GM23338 (cell line): ENCODE results near the gene ZNF26. TPM values are rescaled to one million over a fixed set of nuclear protein-coding genes. Genes with fewer than 3 reads are reported as not detected.
A peak's percentile ranks its signal among the peaks of the same experiment; 100 is the strongest.

Experiments
- ATAC-seq: fragments of 200-7000 bp; cut with Tn5 transposase; 3 replicates; pipeline ENCODE4 v1.9.1; 2020
- DNase-seq: peaks from one replicate; pipeline ENCODE4 v3.0.0-alpha.2; 2015; ENCODE audit warnings: low spot score
- H2AFZ ChIP-seq: fragments of 200-600 bp; sonication (generic); 2 replicates; pipeline ENCODE4 v1.8.0; 2016; ENCODE audit warnings: antibody characterized with exemption, mild to moderate bottlenecking, moderate library complexity
- H3F3A ChIP-seq: fragments of 200-600 bp; sonication (generic); replicated peaks from 2 replicates; pipeline ENCODE4 v1.8.0; 2017; ENCODE audit warnings: antibody characterized with exemption, mixed run types, low read depth
- H3K27ac ChIP-seq: fragments of 200-600 bp; sonication (generic); 2 replicates; pipeline ENCODE4 v1.6.1; 2016; ENCODE audit warnings: low read depth
- H3K27me3 ChIP-seq: fragments of 200-600 bp; sonication (generic); 2 replicates; pipeline ENCODE4 v1.8.0; 2016; ENCODE audit warnings: mild to moderate bottlenecking, mixed run types, moderate library complexity; ENCODE audit not compliant: insufficient read depth
- H3K36me3 ChIP-seq: fragments of 200-600 bp; sonication (generic); 2 replicates; pipeline ENCODE4 v1.8.0; 2016; ENCODE audit warnings: mild to moderate bottlenecking; ENCODE audit not compliant: insufficient read depth
- H3K4me1 ChIP-seq: fragments of 200-600 bp; sonication (generic); 2 replicates; pipeline ENCODE4 v1.8.0; 2016; ENCODE audit warnings: mild to moderate bottlenecking, moderate library complexity; ENCODE audit not compliant: insufficient read depth
- H3K4me2 ChIP-seq: fragments of 200-600 bp; sonication (generic); 2 replicates; pipeline ENCODE4 v1.7.1; 2017; ENCODE audit warnings: mixed run types
- H3K4me3 ChIP-seq: fragments of 200-600 bp; sonication (generic); 2 replicates; pipeline ENCODE4 v1.6.1; 2016; ENCODE audit warnings: mixed run types
- H3K79me2 ChIP-seq: fragments of 200-600 bp; sonication (generic); replicated peaks from 2 replicates; pipeline ENCODE4 v1.8.0; 2017; ENCODE audit warnings: mild to moderate bottlenecking; ENCODE audit not compliant: insufficient read depth
- H3K9me2 ChIP-seq: fragments of 200-600 bp; sonication (generic); 2 replicates; pipeline ENCODE4 v1.8.0; 2017; ENCODE audit not compliant: insufficient read depth
- H4K20me1 ChIP-seq: fragments of 200-600 bp; sonication (generic); replicated peaks from 2 replicates; pipeline ENCODE4 v1.8.0; 2017; ENCODE audit warnings: mild to moderate bottlenecking; ENCODE audit not compliant: insufficient read depth
- H3K27ac Mint-ChIP-seq: 2 replicates; pipeline ENCODE4 v1.8.0; 2020; ENCODE audit warnings: inconsistent platforms, mild to moderate bottlenecking, moderate library complexity, mixed read lengths
- H3K27me3 Mint-ChIP-seq: 3 replicates; pipeline ENCODE4 v1.8.0; 2022; ENCODE audit warnings: low read depth, mild to moderate bottlenecking, moderate library complexity, mixed read lengths, inconsistent platforms; ENCODE audit not compliant: insufficient read depth, poor library complexity
- H3K36me3 Mint-ChIP-seq: 3 replicates; pipeline ENCODE4 v1.8.0; 2021; ENCODE audit warnings: low read depth, mild to moderate bottlenecking, inconsistent platforms, moderate library complexity, mixed read lengths
- H3K4me1 Mint-ChIP-seq: 3 replicates; pipeline ENCODE4 v1.8.0; 2020; ENCODE audit warnings: mild to moderate bottlenecking, inconsistent platforms, mixed read lengths
- H3K4me3 Mint-ChIP-seq: 3 replicates; pipeline ENCODE4 v1.8.0; 2021; ENCODE audit warnings: moderate library complexity, mild to moderate bottlenecking, inconsistent platforms, mixed read lengths
- H3K9me3 Mint-ChIP-seq: 3 replicates; pipeline ENCODE4 v1.8.0; 2020; ENCODE audit warnings: moderate library complexity, mild to moderate bottlenecking, inconsistent platforms, mixed read lengths
- EZH2 ChIP-seq: fragments of 200-600 bp; sonication (generic); IDR thresholded peaks from one replicate; pipeline ENCODE4 v1.8.0; 2017; ENCODE audit warnings: antibody characterized with exemption, mild to moderate bottlenecking, low read depth; ENCODE audit not compliant: unreplicated experiment
- EZH2phosphoT487 ChIP-seq: fragments of 200-600 bp; sonication (generic); IDR thresholded peaks from one replicate; pipeline ENCODE4 v1.8.1; 2018; ENCODE audit warnings: antibody characterized with exemption; ENCODE audit not compliant: unreplicated experiment
- JUNB ChIP-seq: IDR thresholded peaks from one replicate; pipeline ENCODE4 v1.6.1; 2016; ENCODE audit warnings: antibody characterized with exemption; ENCODE audit not compliant: unreplicated experiment
- ZNF114 ChIP-seq: fragments of 250-450 bp; sonication (Bioruptor Pico); IDR thresholded peaks from 2 replicates; pipeline ENCODE4 v1.5.0; 2020; ENCODE audit warnings: mild to moderate bottlenecking, moderate library complexity
- polyA plus RNA-seq: library from polyadenylated mRNA; unstranded; fragments of >200 nt; fragmentation: Nextera tagmentation; extraction: Ambion mirVana; gene quantifications from 2 replicates; pipeline ENCODE4 v1.2.1, GENCODE V29; 2016
- total RNA-seq: library from RNA; depleted of rRNA; stranded (reverse); fragments of >200 nt; shearing (Covaris generic); gene quantifications from 2 replicates; pipeline ENCODE4 v1.2.3, GENCODE V29; 2014
- TF ChIP-seq, protein P1 (sequence below): IDR thresholded peaks from one replicate; pipeline ENCODE4 v1.6.1; 2018; ENCODE audit warnings: antibody characterized with exemption; ENCODE audit not compliant: unreplicated experiment
- TF ChIP-seq, protein P2 (sequence below), 2 experiments: fragments of 200-600 bp in 1 of 2; sonication (generic) in 1 of 2; conservative IDR thresholded peaks; 2 replicates each; pipeline versions ENCODE4 v1.5.1 to v1.6.1; 2016 to 2017; ENCODE audit warnings: antibody characterized with exemption in 2 of 2, low read depth in 2 of 2, mild to moderate bottlenecking in 2 of 2, moderate library complexity in 1 of 2
- TF ChIP-seq, protein P3 (sequence below): fragments of 250-450 bp; sonication (Bioruptor Pico); IDR thresholded peaks from 2 replicates; pipeline ENCODE4 v1.5.0; 2020; ENCODE audit warnings: mild to moderate bottlenecking, moderate library complexity

The ZNF26 gene
- total and polyA plus RNA-seq, 2 experiments from 2014 or later = 4.8 to 18.9 TPM

DNA sequence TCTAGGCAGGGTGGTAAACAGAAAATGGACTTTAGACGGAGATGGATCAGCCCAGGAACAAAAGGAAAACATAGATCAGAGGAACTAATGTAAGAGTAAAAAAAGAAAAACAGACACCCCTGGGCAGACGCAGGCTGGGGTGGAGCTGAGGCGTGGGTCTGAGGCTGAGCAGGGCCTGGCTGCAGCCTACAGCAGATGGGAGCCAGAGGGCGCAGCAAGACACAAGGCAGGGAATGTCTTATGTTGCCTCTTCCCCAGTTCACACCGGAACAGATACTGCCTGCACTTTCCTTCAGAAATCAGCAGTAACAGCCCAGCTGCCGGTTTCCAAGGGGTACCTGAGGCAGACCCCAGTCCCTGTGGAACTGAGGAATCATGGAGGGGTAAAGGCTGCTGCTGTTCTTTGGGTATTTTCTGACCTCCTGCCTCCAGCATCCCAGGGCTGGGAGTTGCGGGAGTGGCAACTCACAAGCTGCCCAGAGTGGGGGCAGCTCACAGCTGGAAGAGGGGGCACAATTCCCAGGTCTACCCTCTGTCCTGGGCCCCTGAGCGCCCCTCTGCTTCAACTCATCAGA lies 39.8 kb upstream of the ZNF26 start:
- Histone ChIP-seq H3K4me1 (no peaks in the 10 kb centered on the region), H4K20me1 (no peaks in the 10 kb centered on the region), H3K27me3 (no peaks in the 10 kb centered on the region), H2AFZ (no peak overlapping the region), H3K27ac (no peak overlapping the region), H3K36me3 (peaks cover 18% of the 10 kb centered on the region; the same call in 1 of the 2 replicates), H3K9me2 (no peaks in the 10 kb centered on the region), H3K4me3 (no peak overlapping the region), H3F3A (peaks cover 9% of the 10 kb centered on the region; the same call in 1 of the 2 replicates), H3K79me2 (peaks cover 12% of the 10 kb centered on the region; the same call in 1 of the 2 replicates), H3K4me2 (no peak overlapping the region)
- Mint-ChIP-seq H3K9me3 (peaks cover 42% of the 10 kb centered on the region), H3K4me3 (no peak overlapping the region), H3K36me3 (peaks cover 85% of the 10 kb centered on the region), H3K4me1 (no peaks in the 10 kb centered on the region), H3K27ac (no peak overlapping the region), H3K27me3 (peaks cover 1% of the 10 kb centered on the region)
- no peak for ATAC-seq
- no peak for DNase-seq
- TF ChIP-seq EZH2 (no peak), JUNB (no peak), EZH2phosphoT487 (no peak)
- TF ChIP-seq, protein P1, sequence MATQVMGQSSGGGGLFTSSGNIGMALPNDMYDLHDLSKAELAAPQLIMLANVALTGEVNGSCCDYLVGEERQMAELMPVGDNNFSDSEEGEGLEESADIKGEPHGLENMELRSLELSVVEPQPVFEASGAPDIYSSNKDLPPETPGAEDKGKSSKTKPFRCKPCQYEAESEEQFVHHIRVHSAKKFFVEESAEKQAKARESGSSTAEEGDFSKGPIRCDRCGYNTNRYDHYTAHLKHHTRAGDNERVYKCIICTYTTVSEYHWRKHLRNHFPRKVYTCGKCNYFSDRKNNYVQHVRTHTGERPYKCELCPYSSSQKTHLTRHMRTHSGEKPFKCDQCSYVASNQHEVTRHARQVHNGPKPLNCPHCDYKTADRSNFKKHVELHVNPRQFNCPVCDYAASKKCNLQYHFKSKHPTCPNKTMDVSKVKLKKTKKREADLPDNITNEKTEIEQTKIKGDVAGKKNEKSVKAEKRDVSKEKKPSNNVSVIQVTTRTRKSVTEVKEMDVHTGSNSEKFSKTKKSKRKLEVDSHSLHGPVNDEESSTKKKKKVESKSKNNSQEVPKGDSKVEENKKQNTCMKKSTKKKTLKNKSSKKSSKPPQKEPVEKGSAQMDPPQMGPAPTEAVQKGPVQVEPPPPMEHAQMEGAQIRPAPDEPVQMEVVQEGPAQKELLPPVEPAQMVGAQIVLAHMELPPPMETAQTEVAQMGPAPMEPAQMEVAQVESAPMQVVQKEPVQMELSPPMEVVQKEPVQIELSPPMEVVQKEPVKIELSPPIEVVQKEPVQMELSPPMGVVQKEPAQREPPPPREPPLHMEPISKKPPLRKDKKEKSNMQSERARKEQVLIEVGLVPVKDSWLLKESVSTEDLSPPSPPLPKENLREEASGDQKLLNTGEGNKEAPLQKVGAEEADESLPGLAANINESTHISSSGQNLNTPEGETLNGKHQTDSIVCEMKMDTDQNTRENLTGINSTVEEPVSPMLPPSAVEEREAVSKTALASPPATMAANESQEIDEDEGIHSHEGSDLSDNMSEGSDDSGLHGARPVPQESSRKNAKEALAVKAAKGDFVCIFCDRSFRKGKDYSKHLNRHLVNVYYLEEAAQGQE = no peak
- TF ChIP-seq, protein P2, sequence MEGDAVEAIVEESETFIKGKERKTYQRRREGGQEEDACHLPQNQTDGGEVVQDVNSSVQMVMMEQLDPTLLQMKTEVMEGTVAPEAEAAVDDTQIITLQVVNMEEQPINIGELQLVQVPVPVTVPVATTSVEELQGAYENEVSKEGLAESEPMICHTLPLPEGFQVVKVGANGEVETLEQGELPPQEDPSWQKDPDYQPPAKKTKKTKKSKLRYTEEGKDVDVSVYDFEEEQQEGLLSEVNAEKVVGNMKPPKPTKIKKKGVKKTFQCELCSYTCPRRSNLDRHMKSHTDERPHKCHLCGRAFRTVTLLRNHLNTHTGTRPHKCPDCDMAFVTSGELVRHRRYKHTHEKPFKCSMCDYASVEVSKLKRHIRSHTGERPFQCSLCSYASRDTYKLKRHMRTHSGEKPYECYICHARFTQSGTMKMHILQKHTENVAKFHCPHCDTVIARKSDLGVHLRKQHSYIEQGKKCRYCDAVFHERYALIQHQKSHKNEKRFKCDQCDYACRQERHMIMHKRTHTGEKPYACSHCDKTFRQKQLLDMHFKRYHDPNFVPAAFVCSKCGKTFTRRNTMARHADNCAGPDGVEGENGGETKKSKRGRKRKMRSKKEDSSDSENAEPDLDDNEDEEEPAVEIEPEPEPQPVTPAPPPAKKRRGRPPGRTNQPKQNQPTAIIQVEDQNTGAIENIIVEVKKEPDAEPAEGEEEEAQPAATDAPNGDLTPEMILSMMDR (conservative IDR thresholded peaks at IDR 0.05; ENCODE audit: low read depth in 2 of 2) = peak in 1 of 2 experiments; percentile 15; a peak in 1 of 4 replicates

DNA sequence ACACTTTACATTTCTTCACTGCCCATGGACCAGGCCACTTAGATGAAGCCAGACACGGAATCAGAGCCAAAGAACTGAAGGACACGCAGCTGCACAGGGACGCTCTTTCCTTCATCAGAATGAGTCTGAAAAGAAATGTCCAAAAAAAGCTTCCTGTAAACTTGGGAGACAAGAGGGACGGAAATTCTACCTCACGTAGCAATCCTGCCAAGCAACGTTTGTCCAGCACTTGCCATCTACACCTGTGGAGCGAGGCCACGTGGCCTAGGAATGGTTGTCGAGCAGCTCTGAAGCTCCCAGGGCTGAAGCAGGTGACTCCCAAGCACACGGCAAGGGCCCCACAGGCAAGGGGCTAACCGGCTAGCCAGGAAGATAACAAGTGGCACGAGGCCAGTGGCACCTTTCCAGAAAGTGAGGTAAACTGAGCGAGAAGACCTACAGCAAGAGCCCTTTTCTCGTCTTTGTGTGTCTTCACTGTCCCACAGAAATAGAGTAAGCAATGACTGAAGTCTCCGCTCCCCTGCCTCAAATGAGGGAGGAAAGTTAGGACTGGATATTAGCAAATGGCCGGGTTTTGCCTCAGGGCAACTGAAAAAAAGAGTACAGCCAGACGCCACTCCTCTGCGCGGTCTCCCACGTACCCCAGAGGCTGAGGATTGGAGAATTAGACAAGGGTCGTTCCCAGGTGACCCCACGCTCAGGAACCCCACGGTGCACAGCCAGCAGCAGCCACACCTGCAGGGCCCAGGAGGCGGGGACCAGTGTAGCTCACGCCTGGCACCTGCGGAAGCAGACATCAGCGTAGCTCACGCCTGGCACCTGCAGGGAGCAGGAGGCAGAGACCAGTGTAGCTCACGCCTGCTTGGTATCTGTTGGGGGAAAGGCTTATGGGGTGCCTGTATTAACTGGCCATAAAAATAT lies 37.8 kb upstream of the ZNF26 start:
- Mint-ChIP-seq H3K27ac (no peak overlapping the region), H3K4me1 (no peaks in the 10 kb centered on the region), H3K4me3 (no peak overlapping the region), H3K27me3 (peaks cover 1% of the 10 kb centered on the region), H3K36me3 (peaks cover 75% of the 10 kb centered on the region), H3K9me3 (peaks cover 26% of the 10 kb centered on the region)
- no peak overlapping the region for H2AFZ ChIP-seq
- H4K20me1 ChIP-seq = no peaks in the 10 kb centered on the region
- no peaks in the 10 kb centered on the region for H3K27me3 ChIP-seq
- H3K9me2 ChIP-seq = no peaks in the 10 kb centered on the region
- H3K4me2 ChIP-seq = no peak overlapping the region
- DNase-seq (no peak), ATAC-seq (no peak)
- no peak overlapping the region for H3K4me3 ChIP-seq
- no peaks in the 10 kb centered on the region for H3K4me1 ChIP-seq
- H3K27ac ChIP-seq = no peak overlapping the region
- peaks cover 16% of the 10 kb centered on the region for H3K79me2 ChIP-seq
- H3K36me3 ChIP-seq = peaks cover 12% of the 10 kb centered on the region; the same call in 1 of the 2 replicates
- H3F3A ChIP-seq = peaks cover 15% of the 10 kb centered on the region
- TF ChIP-seq ZNF114 (CRISPR knock-in tag) = no peak
- TF ChIP-seq, protein P3, sequence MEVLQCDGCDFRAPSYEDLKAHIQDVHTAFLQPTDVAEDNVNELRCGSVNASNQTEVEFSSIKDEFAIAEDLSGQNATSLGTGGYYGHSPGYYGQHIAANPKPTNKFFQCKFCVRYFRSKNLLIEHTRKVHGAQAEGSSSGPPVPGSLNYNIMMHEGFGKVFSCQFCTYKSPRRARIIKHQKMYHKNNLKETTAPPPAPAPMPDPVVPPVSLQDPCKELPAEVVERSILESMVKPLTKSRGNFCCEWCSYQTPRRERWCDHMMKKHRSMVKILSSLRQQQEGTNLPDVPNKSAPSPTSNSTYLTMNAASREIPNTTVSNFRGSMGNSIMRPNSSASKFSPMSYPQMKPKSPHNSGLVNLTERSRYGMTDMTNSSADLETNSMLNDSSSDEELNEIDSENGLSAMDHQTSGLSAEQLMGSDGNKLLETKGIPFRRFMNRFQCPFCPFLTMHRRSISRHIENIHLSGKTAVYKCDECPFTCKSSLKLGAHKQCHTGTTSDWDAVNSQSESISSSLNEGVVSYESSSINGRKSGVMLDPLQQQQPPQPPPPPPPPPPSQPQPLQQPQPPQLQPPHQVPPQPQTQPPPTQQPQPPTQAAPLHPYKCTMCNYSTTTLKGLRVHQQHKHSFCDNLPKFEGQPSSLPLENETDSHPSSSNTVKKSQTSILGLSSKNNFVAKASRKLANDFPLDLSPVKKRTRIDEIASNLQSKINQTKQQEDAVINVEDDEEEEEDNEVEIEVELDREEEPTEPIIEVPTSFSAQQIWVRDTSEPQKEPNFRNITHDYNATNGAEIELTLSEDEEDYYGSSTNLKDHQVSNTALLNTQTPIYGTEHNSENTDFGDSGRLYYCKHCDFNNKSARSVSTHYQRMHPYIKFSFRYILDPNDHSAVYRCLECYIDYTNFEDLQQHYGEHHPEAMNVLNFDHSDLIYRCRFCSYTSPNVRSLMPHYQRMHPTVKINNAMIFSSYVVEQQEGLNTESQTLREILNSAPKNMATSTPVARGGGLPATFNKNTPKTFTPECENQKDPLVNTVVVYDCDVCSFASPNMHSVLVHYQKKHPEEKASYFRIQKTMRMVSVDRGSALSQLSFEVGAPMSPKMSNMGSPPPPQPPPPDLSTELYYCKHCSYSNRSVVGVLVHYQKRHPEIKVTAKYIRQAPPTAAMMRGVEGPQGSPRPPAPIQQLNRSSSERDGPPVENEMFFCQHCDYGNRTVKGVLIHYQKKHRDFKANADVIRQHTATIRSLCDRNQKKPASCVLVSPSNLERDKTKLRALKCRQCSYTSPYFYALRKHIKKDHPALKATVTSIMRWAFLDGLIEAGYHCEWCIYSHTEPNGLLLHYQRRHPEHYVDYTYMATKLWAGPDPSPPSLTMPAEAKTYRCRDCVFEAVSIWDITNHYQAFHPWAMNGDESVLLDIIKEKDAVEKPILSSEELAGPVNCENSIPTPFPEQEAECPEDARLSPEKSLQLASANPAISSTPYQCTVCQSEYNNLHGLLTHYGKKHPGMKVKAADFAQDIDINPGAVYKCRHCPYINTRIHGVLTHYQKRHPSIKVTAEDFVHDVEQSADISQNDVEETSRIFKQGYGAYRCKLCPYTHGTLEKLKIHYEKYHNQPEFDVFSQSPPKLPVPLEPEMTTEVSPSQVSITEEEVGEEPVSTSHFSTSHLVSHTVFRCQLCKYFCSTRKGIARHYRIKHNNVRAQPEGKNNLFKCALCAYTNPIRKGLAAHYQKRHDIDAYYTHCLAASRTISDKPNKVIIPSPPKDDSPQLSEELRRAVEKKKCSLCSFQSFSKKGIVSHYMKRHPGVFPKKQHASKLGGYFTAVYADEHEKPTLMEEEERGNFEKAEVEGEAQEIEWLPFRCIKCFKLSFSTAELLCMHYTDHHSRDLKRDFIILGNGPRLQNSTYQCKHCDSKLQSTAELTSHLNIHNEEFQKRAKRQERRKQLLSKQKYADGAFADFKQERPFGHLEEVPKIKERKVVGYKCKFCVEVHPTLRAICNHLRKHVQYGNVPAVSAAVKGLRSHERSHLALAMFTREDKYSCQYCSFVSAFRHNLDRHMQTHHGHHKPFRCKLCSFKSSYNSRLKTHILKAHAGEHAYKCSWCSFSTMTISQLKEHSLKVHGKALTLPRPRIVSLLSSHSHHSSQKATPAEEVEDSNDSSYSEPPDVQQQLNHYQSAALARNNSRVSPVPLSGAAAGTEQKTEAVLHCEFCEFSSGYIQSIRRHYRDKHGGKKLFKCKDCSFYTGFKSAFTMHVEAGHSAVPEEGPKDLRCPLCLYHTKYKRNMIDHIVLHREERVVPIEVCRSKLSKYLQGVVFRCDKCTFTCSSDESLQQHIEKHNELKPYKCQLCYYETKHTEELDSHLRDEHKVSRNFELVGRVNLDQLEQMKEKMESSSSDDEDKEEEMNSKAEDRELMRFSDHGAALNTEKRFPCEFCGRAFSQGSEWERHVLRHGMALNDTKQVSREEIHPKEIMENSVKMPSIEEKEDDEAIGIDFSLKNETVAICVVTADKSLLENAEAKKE (CRISPR knock-in tag) = no peak
